SJSA1 (cell line): ENCODE results near the gene TEX12. TPM values are rescaled to one million over a fixed set of nuclear protein-coding genes. Genes with fewer than 3 reads are reported as not detected.
"Not testable (repeated sequence)": the region's sequence is repeated elsewhere in the genome, so short reads cannot be mapped to it uniquely, and the experiment has no call there.

Experiments
- DNase-seq, 2 experiments: peaks; one replicate each; pipeline ENCODE4 v3.0.0-alpha.2; 2015 to 2020; ENCODE audit warnings: low spot score in 2 of 2, low read depth in 1 of 2
- H3K27ac ChIP-seq: fragments of 250-450 bp; sonication (Bioruptor Pico); 2 replicates; pipeline ENCODE4 v1.5.1; 2020; ENCODE audit warnings: mild to moderate bottlenecking, moderate library complexity
- H3K27me3 ChIP-seq: fragments of 250-450 bp; sonication (Bioruptor Pico); replicated peaks from 2 replicates; pipeline ENCODE4 v1.5.1; 2020; ENCODE audit warnings: mild to moderate bottlenecking, moderate library complexity
- H3K36me3 ChIP-seq: fragments of 250-450 bp; sonication (Bioruptor Pico); 2 replicates; pipeline ENCODE4 v1.5.1; 2020; ENCODE audit warnings: mild to moderate bottlenecking
- H3K4me1 ChIP-seq: fragments of 250-450 bp; sonication (Bioruptor Pico); replicated peaks from 2 replicates; pipeline ENCODE4 v1.6.1; 2021; ENCODE audit warnings: mild to moderate bottlenecking
- H3K4me3 ChIP-seq: fragments of 250-450 bp; sonication (Bioruptor Pico); 2 replicates; pipeline ENCODE4 v1.5.1; 2020; ENCODE audit warnings: mild to moderate bottlenecking
- H3K9me3 ChIP-seq: fragments of 250-450 bp; sonication (Bioruptor Pico); replicated peaks from 2 replicates; pipeline ENCODE4 v1.5.1; 2020; ENCODE audit warnings: mild to moderate bottlenecking
- total RNA-seq: library from RNA; depleted of rRNA; stranded (reverse); fragments of >200 nt; shearing (Covaris generic); gene quantifications from 2 replicates; pipeline ENCODE4 v1.2.3, GENCODE V29; 2014

TEX12 gene
- total RNA-seq, 1 experiment from 2014 or later, result not detected

DNA sequence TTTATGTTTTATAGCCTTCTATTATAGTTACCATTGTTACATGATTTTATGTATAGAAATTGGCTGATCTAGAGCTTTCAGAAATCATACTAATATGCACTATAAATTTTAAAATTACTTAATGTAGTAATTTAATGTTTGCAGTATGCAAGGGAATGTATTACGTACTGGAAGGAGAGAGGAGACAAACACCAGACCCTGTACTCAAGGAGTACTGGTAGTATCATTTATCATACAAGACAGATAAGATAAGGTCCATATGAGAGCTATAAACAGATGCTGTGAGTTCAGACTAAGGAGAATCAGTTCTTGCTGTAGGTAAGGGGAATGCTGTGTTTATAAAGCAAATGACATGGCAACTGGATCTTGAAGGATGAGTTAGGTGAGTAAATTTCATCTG is 8.9 kb downstream of the TEX12 start:
- Histone ChIP-seq H3K9me3 (no peaks in the 10 kb centered on the region), H3K4me1 (no peaks in the 10 kb centered on the region), H3K27me3 (no peaks in the 10 kb centered on the region), H3K27ac (no peak overlapping the region), H3K4me3 (no peak overlapping the region), H3K36me3 (no peaks in the 10 kb centered on the region)
- no peak for DNase-seq

DNA sequence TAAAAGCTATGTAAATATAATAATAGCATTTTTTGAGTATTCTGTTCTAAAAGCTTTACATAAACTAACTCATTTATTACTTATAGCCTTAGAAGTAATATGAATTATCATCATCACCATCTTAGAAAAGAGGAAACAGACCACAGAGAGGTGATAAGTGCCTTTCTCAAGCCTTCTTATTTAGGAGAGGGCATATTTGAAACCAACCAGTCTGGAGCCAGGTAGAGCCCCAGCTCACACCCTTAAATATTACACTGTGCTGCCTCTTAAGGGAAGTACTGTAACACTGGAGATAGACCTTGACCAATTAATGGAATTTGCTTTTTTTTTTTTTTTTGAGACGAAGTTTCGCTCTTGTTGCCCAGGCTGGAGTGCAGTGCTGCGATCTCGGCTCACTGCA is 10.4 kb downstream of the TEX12 start:
- Histone ChIP-seq H3K27ac (no peak overlapping the region), H3K36me3 (no peaks in the 10 kb centered on the region), H3K27me3 (no peaks in the 10 kb centered on the region), H3K9me3 (no peaks in the 10 kb centered on the region), H3K4me1 (no peaks in the 10 kb centered on the region), H3K4me3 (no peak overlapping the region)
- DNase-seq, result no peak

DNA sequence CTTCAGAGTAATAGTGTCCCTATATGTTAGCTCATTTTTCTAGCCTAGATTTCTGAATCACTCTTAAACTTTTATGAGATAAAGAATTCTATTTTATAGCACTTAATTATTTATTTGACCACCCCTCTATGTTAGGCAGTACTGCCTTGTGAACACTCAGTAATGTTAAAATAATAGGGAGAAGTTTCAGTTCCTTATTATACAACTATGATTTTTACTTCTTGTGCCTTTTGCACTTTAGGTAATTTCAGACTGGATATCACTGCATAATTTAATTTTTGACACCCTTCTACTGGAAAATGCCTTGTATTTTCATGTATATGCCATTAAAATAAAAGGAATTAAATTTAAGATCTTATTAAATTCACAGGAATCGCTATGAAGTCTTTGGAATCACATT is 11.3 kb downstream of the TEX12 start:
- DNase-seq, result no peak
- Histone ChIP-seq H3K27ac (no peak overlapping the region), H3K4me3 (no peak overlapping the region), H3K27me3 (no peaks in the 10 kb centered on the region), H3K4me1 (no peaks in the 10 kb centered on the region), H3K36me3 (no peaks in the 10 kb centered on the region), H3K9me3 (no peaks in the 10 kb centered on the region)

DNA sequence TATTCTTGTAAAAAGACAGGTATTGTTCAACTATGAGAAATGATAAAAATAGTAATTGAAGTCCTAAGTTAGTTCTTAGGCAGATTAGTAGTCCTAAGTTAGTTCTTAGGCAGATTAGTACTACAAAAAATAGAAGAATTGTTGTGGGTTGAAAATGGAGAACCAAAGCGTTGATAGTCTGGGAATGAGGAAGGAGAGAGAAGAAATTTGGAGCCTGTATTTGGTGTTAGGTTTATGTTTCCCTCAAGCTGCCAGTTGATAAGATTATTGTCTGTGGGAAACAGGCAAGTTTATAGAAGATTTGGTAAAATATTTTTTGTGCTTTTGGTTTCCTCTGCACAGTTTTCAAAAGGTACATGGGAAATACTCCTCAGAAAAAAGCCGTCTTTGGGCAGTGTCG is 11.8 kb downstream of the TEX12 start:
- H3K4me3 ChIP-seq, result no peak overlapping the region

DNA sequence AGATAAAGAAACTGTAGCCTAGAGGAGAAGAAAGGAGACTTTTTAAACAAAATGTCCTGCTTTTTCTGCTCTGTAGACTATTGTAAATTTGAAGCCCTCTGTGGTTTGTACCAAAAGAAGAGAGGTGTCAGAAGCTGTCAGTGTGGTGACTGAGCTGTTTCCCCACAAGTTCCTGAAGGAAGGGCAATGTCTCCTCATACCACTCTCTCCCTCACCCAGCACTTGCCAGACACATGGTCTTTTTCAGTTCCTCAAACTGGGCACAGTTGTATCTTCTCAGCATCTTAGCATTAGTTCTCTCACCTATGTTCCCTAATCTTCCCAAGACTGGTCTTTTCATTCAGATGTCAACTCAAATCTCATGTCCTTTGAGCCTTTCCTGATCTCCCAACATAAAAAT is 12.4 kb downstream of the TEX12 start:
- DNase-seq, result no peak
- Histone ChIP-seq H3K36me3 (no peaks in the 10 kb centered on the region), H3K4me3 (no peak overlapping the region), H3K27me3 (no peaks in the 10 kb centered on the region), H3K4me1 (no peaks in the 10 kb centered on the region), H3K9me3 (no peaks in the 10 kb centered on the region), H3K27ac (no peak overlapping the region)

More for the DNA sequence above, 11.8 kb downstream of the TEX12 start:
- Histone ChIP-seq H3K9me3 (no peaks in the 10 kb centered on the region), H3K27me3 (no peaks in the 10 kb centered on the region), H3K27ac (no peak overlapping the region), H3K4me1 (no peaks in the 10 kb centered on the region), H3K36me3 (no peaks in the 10 kb centered on the region)
- no peak for DNase-seq

DNA sequence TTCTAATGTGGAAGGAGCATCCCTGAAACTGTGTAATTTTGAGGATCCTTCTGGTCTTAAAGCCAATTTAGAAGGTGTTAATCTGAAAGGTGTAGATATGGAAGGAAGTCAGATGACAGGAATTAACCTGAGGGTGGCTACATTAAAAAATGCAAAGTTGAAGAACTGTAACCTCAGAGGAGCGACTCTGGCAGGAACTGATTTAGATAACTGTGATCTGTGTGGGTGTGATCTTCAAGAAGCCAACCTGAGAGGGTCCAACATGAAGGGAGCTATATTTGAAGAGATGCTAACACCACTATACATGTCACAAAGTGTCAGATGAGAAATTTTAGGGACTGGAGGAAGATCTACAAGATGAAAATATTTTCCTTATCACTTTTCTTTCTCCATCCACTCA is 15.7 kb downstream of the TEX12 start:
- H3K27me3 ChIP-seq, result no peaks in the 10 kb centered on the region
- no peak overlapping the region for H3K27ac ChIP-seq
- no peaks in the 10 kb centered on the region for H3K4me1 ChIP-seq
- no peaks in the 10 kb centered on the region for H3K9me3 ChIP-seq
- H3K4me3 ChIP-seq, result no peak overlapping the region
- DNase-seq, result no peak
- H3K36me3 ChIP-seq, result no peaks in the 10 kb centered on the region

DNA sequence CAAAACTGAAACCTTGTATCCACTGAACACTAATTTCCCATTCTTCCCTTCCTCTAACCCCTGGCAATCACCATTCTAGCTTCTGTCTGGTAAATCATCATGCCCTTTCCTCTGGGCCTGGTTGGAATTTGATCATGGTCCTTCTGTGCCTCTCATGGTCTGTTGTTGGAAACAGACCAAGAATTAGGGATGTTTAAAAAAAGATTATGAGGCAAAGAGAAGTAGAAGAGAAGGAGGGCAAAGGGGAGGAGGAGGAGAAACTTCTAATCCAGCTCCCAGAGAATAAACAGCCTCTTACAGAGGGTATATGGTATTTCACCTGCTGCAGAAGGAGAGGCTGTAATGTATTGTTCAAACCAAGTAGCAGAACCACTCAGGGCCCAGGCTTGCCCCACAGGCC is 18.7 kb downstream of the TEX12 start:
- DNase-seq, result no peak
- Histone ChIP-seq H3K27ac (no peak overlapping the region), H3K27me3 (no peaks in the 10 kb centered on the region), H3K4me3 (no peak overlapping the region), H3K4me1 (no peaks in the 10 kb centered on the region), H3K36me3 (no peaks in the 10 kb centered on the region), H3K9me3 (no peaks in the 10 kb centered on the region)

DNA sequence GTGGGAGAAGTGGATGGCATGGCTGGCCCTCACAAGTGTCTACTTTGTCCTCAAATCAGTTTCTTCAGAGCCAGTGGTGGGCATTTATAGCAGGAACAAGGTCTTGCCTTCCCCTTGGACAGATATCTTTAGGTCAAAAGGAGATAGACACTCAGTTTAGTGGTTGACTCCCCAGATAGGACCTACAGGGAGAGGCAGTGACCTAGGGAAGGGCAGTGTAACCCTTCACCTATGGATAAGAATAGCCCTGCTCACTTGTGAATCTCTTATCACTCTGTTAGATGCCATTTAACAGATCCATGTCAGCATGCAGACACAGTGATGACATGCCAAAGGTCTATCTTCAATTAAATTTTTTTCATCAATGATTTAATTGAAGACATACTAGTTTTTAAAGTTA is 19.1 kb downstream of the TEX12 start:
- Histone ChIP-seq H3K27me3 (no peaks in the 10 kb centered on the region), H3K9me3 (no peaks in the 10 kb centered on the region), H3K27ac (no peak overlapping the region), H3K4me1 (no peaks in the 10 kb centered on the region), H3K36me3 (no peaks in the 10 kb centered on the region), H3K4me3 (no peak overlapping the region)
- no peak for DNase-seq

DNA sequence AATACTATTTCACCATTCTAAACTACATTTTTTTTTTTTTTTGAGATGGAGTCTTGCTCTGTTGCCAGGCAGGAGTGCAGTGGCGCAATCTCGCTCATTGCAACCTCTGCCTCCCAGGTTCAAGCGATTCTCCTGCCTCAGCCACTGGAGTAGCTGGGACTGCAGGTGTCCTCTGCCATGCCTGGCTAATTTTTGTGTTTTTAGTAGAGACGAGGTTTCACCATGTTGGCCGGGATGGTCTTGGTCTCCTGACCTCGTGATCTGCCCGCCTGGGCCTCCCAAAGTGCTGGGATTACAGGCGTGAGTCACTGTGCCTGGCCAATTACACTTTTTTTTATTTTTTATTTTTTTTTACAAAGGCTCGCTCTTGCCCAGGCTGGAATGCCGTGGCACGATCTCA is 27.9 kb downstream of the TEX12 start:
- H3K9me3 ChIP-seq, H3K4me3 ChIP-seq, H3K4me1 ChIP-seq, H3K27ac ChIP-seq, DNase-seq, H3K27me3 ChIP-seq, H3K36me3 ChIP-seq: not testable (repeated sequence)

DNA sequence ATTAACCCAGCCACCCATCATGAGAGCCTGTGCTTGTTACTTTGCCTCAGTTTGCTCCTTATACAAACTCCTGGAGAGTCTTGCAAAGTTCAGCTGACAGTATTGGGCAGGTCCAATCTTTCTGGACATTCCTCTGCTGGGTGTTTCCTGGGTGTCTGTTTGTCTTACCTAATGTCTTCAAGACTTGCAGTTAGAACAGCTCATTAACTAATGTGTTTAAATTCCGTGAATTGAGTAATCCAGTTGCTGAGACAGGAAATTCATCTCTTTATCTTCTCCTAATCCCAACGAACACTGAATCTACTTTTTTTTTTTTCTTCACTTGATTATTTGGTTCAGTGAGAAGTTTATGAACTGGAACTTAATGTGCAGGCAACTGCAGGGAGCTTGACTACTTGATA is 28.8 kb downstream of the TEX12 start:
- DNase-seq, result no peak
- no peaks in the 10 kb centered on the region for H3K9me3 ChIP-seq
- no peaks in the 10 kb centered on the region for H3K27me3 ChIP-seq

DNA sequence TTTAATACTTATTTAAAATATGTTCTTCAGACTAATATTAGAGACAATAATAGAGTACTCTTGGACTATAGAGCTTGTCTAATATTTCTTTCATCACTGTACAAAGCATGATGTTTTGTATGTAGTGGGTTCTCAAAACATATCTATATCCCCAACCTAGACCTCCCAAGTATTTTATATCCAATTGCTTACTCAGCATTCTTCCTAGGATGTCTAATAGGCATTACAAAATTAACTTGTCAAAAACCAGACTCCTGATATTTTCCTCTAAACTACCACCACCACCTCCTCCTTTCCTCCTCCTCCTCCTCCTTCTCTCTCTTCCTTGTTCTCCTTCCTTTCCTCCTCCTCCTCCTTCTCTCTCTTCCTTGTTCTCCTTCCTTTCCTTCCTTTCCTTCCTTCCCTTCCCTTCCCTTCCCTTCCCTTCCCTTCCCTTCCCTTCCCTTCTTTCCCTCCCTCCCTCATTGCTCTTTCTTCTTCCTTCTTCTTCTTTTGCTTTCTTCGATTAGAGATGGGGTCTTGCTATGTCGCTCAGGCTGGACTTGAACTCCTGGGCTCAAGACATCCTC is 29.4 kb downstream of the TEX12 start:
- Histone ChIP-seq H3K27me3 (no peaks in the 10 kb centered on the region), H3K9me3 (no peaks in the 10 kb centered on the region), H3K4me1 (no peaks in the 10 kb centered on the region), H3K4me3 (no peak overlapping the region), H3K36me3 (no peaks in the 10 kb centered on the region), H3K27ac (no peak overlapping the region)
- no peak for DNase-seq

More for the DNA sequence above, 28.8 kb downstream of the TEX12 start:
- Histone ChIP-seq H3K4me1 (no peaks in the 10 kb centered on the region), H3K27ac (no peak overlapping the region), H3K4me3 (no peak overlapping the region), H3K36me3 (no peaks in the 10 kb centered on the region)

DNA sequence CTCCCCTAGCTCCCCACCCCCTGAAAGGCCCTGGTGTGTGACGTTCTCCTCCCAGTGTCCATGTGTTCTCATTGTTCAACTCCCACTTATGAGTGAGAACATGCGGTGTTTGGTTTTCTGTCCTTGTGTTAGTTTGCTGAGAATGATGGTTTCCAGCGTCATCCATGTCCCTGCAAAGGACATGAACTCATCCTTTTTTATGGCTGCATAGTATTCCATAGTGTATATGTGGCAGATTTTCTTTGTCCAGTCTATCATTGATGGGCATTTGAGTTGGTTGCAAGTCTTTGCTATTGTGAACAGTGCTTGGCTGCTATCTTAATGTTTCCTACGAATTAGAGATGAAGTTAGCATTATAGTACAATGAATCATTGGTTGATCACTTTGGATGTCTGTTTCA is 31.9 kb downstream of the TEX12 start:
- H3K27ac ChIP-seq, H3K4me3 ChIP-seq, H3K27me3 ChIP-seq, DNase-seq, H3K36me3 ChIP-seq, H3K4me1 ChIP-seq, H3K9me3 ChIP-seq: not testable (repeated sequence)

DNA sequence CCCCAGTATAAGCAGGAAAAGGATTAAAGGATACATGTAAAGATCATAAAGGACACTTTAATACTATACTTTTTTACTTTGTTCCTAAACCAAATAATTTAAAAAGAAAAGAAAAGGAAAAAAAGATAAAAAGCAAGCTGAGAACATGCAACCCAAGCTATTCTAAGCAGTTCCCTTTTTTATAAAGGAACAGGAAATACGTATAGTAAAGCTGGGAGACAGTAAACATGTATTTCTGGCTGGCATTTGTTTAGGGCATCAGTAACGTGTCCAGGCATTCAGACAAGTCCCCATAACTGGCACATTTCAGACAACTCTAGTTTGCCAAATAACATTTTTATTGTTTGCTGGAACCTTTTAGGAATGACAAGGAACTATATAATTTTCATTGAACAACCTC is 33.1 kb downstream of the TEX12 start:
- no peak for DNase-seq
- no peaks in the 10 kb centered on the region for H3K9me3 ChIP-seq
- no peaks in the 10 kb centered on the region for H3K27me3 ChIP-seq
- no peak overlapping the region for H3K27ac ChIP-seq
- H3K4me3 ChIP-seq, result no peak overlapping the region
- H3K36me3 ChIP-seq, result no peaks in the 10 kb centered on the region
- no peaks in the 10 kb centered on the region for H3K4me1 ChIP-seq

DNA sequence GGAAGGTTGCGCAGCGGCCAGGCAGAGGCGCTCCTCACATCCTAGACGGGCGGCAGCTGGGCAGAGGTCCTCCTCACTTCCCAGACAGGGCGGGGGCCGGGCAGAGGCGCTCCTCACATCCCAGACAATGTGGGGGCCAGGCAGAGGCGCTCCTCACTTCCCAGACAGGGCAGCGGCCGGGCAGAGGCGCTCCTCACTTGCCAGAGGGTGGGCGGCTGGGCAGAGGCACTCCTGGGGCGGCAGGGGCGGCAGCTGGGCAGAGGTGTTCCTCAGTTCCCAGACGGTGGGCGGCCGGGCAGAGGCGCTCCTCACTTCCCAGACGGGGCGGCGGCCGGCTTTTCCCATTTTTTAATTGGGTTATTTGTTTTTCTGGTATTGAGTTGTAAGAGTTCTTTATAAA is 38.9 kb downstream of the TEX12 start:
- H3K27ac ChIP-seq, result no peak overlapping the region
- H3K4me1 ChIP-seq, result no peaks in the 10 kb centered on the region
- no peaks in the 10 kb centered on the region for H3K9me3 ChIP-seq
- H3K36me3 ChIP-seq, result no peaks in the 10 kb centered on the region
- no peak overlapping the region for H3K4me3 ChIP-seq
- no peaks in the 10 kb centered on the region for H3K27me3 ChIP-seq
- DNase-seq, result no peak

DNA sequence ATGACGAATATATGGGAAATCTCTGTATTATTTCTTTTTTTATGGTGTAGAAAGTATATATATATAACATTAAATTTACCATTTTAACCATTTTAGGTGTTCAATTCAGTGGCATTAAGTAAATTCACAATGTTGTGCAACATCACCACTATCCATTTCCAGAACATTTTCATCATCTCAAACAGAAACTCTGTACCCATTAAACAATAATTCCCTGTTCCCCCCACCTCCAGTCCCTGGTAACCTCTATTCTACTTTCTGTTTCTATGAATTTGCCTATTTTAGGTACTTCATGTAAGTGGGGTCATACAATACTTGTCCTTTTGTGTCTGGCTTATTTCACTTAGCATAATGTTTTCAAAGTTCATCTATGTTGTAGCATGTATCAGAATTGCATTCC is 43.7 kb downstream of the TEX12 start:
- no peaks in the 10 kb centered on the region for H3K36me3 ChIP-seq
- H3K27me3 ChIP-seq, result no peaks in the 10 kb centered on the region
- H3K27ac ChIP-seq, result no peak overlapping the region
- no peaks in the 10 kb centered on the region for H3K9me3 ChIP-seq
- DNase-seq, result no peak
- no peak overlapping the region for H3K4me3 ChIP-seq
- H3K4me1 ChIP-seq, result peaks cover 1% of the 10 kb centered on the region
